Activated naive CD8-positive, alpha-beta T cell (primary cell): ENCODE measurements around the gene ATP5IF1.
A peak's percentile ranks its signal among the peaks of the same experiment; 100 is the strongest.

Experiments
- H3K27ac Mint-ChIP-seq: one replicate; pipeline ENCODE4 v1.8.0; 2021; ENCODE audit warnings: mixed read lengths
- H3K27me3 Mint-ChIP-seq: one replicate; pipeline ENCODE4 v1.8.0; 2021; ENCODE audit warnings: mixed read lengths
- H3K36me3 Mint-ChIP-seq: one replicate; pipeline ENCODE4 v1.8.0; 2021; ENCODE audit warnings: mixed read lengths
- H3K4me1 Mint-ChIP-seq: one replicate; pipeline ENCODE4 v1.8.0; 2021; ENCODE audit warnings: low read depth, mixed read lengths
- H3K4me3 Mint-ChIP-seq: one replicate; pipeline ENCODE4 v1.8.0; 2021; ENCODE audit warnings: mild to moderate bottlenecking, mixed read lengths
- H3K9me3 Mint-ChIP-seq: one replicate; pipeline ENCODE4 v1.8.0; 2021; ENCODE audit warnings: low read depth, mixed read lengths

ATP5IF1 gene

GRCh38 chr1:28248273-28249012, 12.5 kb downstream of the ATP5IF1 start:
- no peaks in the 10 kb centered on the region for H3K36me3 Mint-ChIP-seq
- H3K9me3 Mint-ChIP-seq = no peaks in the 10 kb centered on the region
- peak overlapping the region; percentile 96 for H3K27ac Mint-ChIP-seq
- peaks cover 50% of the 10 kb centered on the region for H3K4me1 Mint-ChIP-seq
- H3K4me3 Mint-ChIP-seq = peak overlapping the region; percentile 67
- no peaks in the 10 kb centered on the region for H3K27me3 Mint-ChIP-seq

- peak overlapping the region; percentile 67 for H3K4me3 Mint-ChIP-seq
- H3K9me3 Mint-ChIP-seq = no peaks in the 10 kb centered on the region
- H3K27ac Mint-ChIP-seq = peak overlapping the region; percentile 96
- H3K4me1 Mint-ChIP-seq = peaks cover 42% of the 10 kb centered on the region
- no peaks in the 10 kb centered on the region for H3K36me3 Mint-ChIP-seq
- no peaks in the 10 kb centered on the region for H3K27me3 Mint-ChIP-seq
Observed at GRCh38 chr1:28249013-28249865, 13.3 kb downstream of the ATP5IF1 start.

GRCh38 chr1:28249866-28250295, 14.0 kb downstream of the ATP5IF1 start:
- Mint-ChIP-seq H3K27me3 (no peaks in the 10 kb centered on the region), H3K4me3 (no peak overlapping the region), H3K36me3 (no peaks in the 10 kb centered on the region), H3K9me3 (no peaks in the 10 kb centered on the region), H3K4me1 (peaks cover 36% of the 10 kb centered on the region), H3K27ac (no peak overlapping the region)

GRCh38 chr1:28256197-28256827, 20.4 kb downstream of the ATP5IF1 start:
- H3K4me3 Mint-ChIP-seq = peak overlapping the region; percentile 60
- H3K27ac Mint-ChIP-seq = peak overlapping the region; percentile 64
- H3K4me1 Mint-ChIP-seq = peaks cover 43% of the 10 kb centered on the region
- no peaks in the 10 kb centered on the region for H3K27me3 Mint-ChIP-seq
- no peaks in the 10 kb centered on the region for H3K9me3 Mint-ChIP-seq
- H3K36me3 Mint-ChIP-seq = no peaks in the 10 kb centered on the region

GRCh38 chr1:28257736-28258135, 21.8 kb downstream of the ATP5IF1 start:
- Mint-ChIP-seq H3K4me1 (peaks cover 45% of the 10 kb centered on the region), H3K4me3 (peak overlapping the region; percentile 78), H3K36me3 (no peaks in the 10 kb centered on the region), H3K9me3 (no peaks in the 10 kb centered on the region), H3K27me3 (no peaks in the 10 kb centered on the region), H3K27ac (no peak overlapping the region)

- H3K36me3 Mint-ChIP-seq = no peaks in the 10 kb centered on the region
- H3K4me1 Mint-ChIP-seq = peaks cover 47% of the 10 kb centered on the region
- no peaks in the 10 kb centered on the region for H3K9me3 Mint-ChIP-seq
- peak overlapping the region; percentile 95 for H3K27ac Mint-ChIP-seq
- H3K4me3 Mint-ChIP-seq = peak overlapping the region; percentile 78
- no peaks in the 10 kb centered on the region for H3K27me3 Mint-ChIP-seq
Observed at GRCh38 chr1:28258628-28259251, 22.8 kb downstream of the ATP5IF1 start.

GRCh38 chr1:28259252-28259933, 23.5 kb downstream of the ATP5IF1 start, which contains the start of gene SESN2:
TSS of gene SESN2 (plus strand) at chr1:28259518. CDS start at chr1:28259848, 330 bp downstream.
- peak within 1 kb of the TSS; percentile 78 for H3K4me3 Mint-ChIP-seq
- H3K9me3 Mint-ChIP-seq = no peaks in the 10 kb centered on the region
- H3K27ac Mint-ChIP-seq = peak within 1 kb of the TSS; percentile 95
- no peaks in the 10 kb centered on the region for H3K27me3 Mint-ChIP-seq
- H3K36me3 Mint-ChIP-seq = no peaks in the 10 kb centered on the region
- peaks cover 47% of the 10 kb centered on the region for H3K4me1 Mint-ChIP-seq

- H3K27me3 Mint-ChIP-seq = no peaks in the 10 kb centered on the region
- no peaks in the 10 kb centered on the region for H3K9me3 Mint-ChIP-seq
- no peak overlapping the region for H3K27ac Mint-ChIP-seq
- H3K36me3 Mint-ChIP-seq = no peaks in the 10 kb centered on the region
- peak overlapping the region; percentile 78 for H3K4me3 Mint-ChIP-seq
- peaks cover 45% of the 10 kb centered on the region for H3K4me1 Mint-ChIP-seq
Observed at GRCh38 chr1:28259934-28260802, 24.2 kb downstream of the ATP5IF1 start.

- H3K27ac Mint-ChIP-seq = peak overlapping the region; percentile 31
- no peaks in the 10 kb centered on the region for H3K9me3 Mint-ChIP-seq
- peak overlapping the region; percentile 78 for H3K4me3 Mint-ChIP-seq
- H3K4me1 Mint-ChIP-seq = peaks cover 42% of the 10 kb centered on the region
- no peaks in the 10 kb centered on the region for H3K36me3 Mint-ChIP-seq
- no peaks in the 10 kb centered on the region for H3K27me3 Mint-ChIP-seq
Observed at GRCh38 chr1:28260803-28261174, 24.9 kb downstream of the ATP5IF1 start.

- H3K27me3 Mint-ChIP-seq = no peaks in the 10 kb centered on the region
- no peaks in the 10 kb centered on the region for H3K36me3 Mint-ChIP-seq
- H3K27ac Mint-ChIP-seq = no peak overlapping the region
- peaks cover 14% of the 10 kb centered on the region for H3K4me1 Mint-ChIP-seq
- no peak overlapping the region for H3K4me3 Mint-ChIP-seq
- H3K9me3 Mint-ChIP-seq = no peaks in the 10 kb centered on the region
Observed at GRCh38 chr1:28264897-28265296, 29.0 kb downstream of the ATP5IF1 start.

GRCh38 chr1:28265577-28265976, 29.7 kb downstream of the ATP5IF1 start:
- Mint-ChIP-seq H3K4me1 (peaks cover 13% of the 10 kb centered on the region), H3K4me3 (no peak overlapping the region), H3K36me3 (no peaks in the 10 kb centered on the region), H3K27ac (no peak overlapping the region), H3K9me3 (no peaks in the 10 kb centered on the region), H3K27me3 (no peaks in the 10 kb centered on the region)

GRCh38 chr1:28266920-28267322, 31.0 kb downstream of the ATP5IF1 start:
- H3K27me3 Mint-ChIP-seq = no peaks in the 10 kb centered on the region
- no peak overlapping the region for H3K4me3 Mint-ChIP-seq
- H3K9me3 Mint-ChIP-seq = no peaks in the 10 kb centered on the region
- H3K27ac Mint-ChIP-seq = no peak overlapping the region
- H3K36me3 Mint-ChIP-seq = no peaks in the 10 kb centered on the region
- H3K4me1 Mint-ChIP-seq = peaks cover 4% of the 10 kb centered on the region

- Mint-ChIP-seq H3K27ac (no peak overlapping the region), H3K9me3 (no peaks in the 10 kb centered on the region), H3K27me3 (no peaks in the 10 kb centered on the region), H3K36me3 (no peaks in the 10 kb centered on the region), H3K4me1 (peaks cover 4% of the 10 kb centered on the region), H3K4me3 (no peak overlapping the region)
Observed at GRCh38 chr1:28267633-28268032, 31.7 kb downstream of the ATP5IF1 start.
